GM21447 (cell line): Measurements from ENCODE around the gene IGFN1.

ENCODE experiments used
- ATAC-seq: cut with Tn5 transposase; IDR thresholded peaks from one replicate; pipeline ENCODE4 v1.9.1; 2021; ENCODE audit not compliant: unreplicated experiment

The IGFN1 gene

GRCh38 chr1:201184307-201185122, 6.1 kb upstream of the IGFN1 start:
- ATAC-seq = no peak

- no peak for ATAC-seq
Measured at GRCh38 chr1:201185123-201185453, 5.5 kb upstream of the IGFN1 start.

- ATAC-seq = no peak
Measured at GRCh38 chr1:201185527-201186128, 5.0 kb upstream of the IGFN1 start.

- no peak for ATAC-seq
Measured at GRCh38 chr1:201186192-201186591, 4.4 kb upstream of the IGFN1 start.

GRCh38 chr1:201189085-201189484, 1.5 kb upstream of the IGFN1 start:
- ATAC-seq = no peak

- no peak for ATAC-seq
Measured at GRCh38 chr1:201190005-201190404, 619 bp upstream of the IGFN1 start.

- ATAC-seq = no peak
Measured at GRCh38 chr1:201191653-201192260, 1.1 kb downstream of the IGFN1 start.

DNA sequence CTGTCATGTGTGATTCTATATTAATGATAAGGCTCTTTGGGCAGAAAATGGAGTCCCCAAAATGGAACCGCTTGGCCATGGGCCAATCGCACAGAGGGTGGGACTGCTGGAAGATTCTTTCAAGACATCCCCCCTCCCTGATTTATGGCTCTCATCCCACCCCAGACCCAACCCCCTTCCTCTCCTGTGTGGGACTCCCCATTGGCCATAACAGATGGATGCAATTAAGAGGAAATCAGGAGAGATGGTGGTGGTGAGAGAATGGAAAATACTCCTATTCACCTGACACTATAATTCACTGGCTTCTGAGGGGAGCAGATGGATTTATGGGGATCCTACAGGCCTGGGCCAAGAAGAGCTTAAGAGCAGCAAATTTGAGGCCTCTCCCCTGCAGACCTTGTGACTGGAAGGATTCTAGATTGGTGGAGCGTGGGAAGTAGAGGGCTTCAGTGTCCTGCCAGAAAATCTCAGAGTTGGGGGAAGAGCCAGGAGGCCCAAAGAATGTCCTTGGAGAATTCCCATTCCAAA, 1.7 kb downstream of the IGFN1 start:
- no peak for ATAC-seq

DNA sequence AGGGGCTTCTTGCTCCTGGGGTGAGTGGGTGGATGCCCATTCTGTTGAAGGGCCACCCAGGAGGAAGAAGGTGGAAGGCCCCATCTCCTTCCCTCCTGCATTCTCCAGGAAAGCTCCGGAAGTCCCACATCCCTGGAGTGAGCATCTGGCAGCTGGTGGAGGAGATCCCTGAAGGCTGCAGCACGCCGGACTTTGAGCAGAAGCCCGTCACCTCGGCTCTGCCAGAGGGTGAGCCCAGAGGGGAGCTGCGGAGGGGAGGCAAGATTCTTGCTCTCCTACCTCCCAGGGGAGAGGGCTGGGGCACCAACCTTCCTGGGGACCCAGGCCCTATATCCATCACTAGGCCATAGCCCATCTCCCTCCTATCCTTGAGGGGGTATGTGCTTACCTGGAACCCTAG, 3.4 kb downstream of the IGFN1 start:
- no peak for ATAC-seq

DNA sequence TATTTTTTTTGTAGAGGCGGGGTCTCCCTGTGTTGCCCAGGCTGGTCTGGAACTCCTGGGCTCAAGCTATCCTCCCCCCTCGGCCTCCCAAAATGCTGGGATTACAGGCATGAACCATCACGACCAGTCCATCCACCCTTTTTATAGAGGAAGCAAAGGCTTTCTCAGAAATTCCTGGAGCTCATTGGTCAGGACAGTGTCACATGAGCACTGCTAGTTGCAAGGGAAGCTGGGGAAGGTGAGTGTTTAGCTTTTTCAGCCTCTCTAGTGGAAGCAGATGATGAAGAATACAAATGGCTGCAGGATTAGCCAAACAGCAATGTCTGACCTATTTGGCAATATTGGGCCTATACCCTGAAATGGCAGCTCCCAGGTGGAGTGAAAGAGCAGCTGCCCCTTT, 8.0 kb downstream of the IGFN1 start:
- ATAC-seq = no peak

- ATAC-seq = no peak
Measured at GRCh38 chr1:201205036-201205435, 14.4 kb downstream of the IGFN1 start.

- no peak for ATAC-seq
Measured at GRCh38 chr1:201206176-201206575, 15.6 kb downstream of the IGFN1 start.

DNA sequence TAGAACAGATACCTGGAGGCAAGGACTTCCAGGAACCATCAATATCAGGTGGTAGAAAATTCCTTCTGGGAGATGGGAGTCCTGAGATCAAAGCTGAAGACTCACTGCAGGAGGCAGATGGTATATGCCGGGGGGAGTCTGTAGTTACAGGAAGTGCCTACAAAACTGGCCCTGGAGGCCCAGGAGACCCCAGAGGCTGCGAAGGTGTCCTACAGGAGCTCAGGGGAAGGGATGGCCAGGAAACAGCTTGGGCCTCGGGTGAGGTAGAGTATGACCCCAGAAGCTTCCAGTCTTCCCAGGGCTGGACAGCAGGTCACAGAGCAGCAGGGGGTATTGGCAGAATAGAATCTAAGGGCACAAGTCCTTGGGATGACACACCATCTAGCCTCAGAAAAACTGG, 16.4 kb downstream of the IGFN1 start:
- no peak for ATAC-seq

GRCh38 chr1:201208236-201208635, 17.6 kb downstream of the IGFN1 start:
- no peak for ATAC-seq

DNA sequence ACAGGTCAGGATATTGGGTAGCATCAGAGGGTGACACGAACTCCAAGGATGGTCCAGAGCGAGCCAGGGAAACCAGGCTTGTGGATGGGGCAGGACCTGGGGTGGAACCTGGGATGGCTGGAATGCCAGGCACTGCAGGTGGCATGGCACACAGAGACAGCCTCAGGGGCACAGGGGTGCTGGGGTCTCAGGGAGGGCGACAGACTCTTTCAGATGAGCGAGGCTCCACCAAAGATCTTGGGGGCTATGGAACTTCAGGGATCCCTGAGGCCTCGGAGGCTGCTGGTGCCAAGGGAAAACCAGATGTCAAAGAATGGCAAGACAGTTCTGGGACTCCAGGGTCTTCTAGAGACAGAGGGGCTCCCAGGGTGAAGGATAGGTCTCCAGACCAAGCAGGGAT, 21.4 kb downstream of the IGFN1 start:
- ATAC-seq = no peak

- ATAC-seq = no peak
Measured at GRCh38 chr1:201212461-201213055, 21.9 kb downstream of the IGFN1 start.

GRCh38 chr1:201213106-201213770, 22.6 kb downstream of the IGFN1 start:
- no peak for ATAC-seq

DNA sequence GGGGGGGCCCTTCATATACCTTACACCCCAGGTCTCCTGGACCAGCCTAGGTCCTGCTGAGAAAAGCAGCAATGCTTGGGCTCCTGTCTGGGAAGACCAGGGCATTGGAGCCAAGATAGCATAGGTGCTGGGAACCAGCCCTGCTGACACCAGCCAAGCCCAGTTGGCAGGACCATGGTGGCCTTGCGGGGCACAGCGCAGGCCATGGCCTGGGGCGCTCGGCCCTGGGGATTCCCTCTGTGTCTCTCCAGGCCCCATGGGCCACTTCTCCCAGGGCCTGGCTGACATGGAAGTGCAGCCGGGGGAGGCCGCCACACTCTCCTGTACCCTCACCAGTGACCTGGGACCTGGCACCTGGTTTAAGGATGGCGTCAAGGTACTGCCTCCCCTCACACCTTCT, 23.3 kb downstream of the IGFN1 start:
- ATAC-seq = no peak

- no peak for ATAC-seq
Measured at GRCh38 chr1:201214461-201214860, 23.8 kb downstream of the IGFN1 start.

GRCh38 chr1:201214886-201215285, 24.3 kb downstream of the IGFN1 start:
- ATAC-seq = no peak
